ENCODE results near the gene DLL4.
"Not testable (repeated sequence)": the region's sequence is repeated elsewhere in the genome, so short reads cannot be mapped to it uniquely, and the experiment has no call there.

Gene DLL4

DNA sequence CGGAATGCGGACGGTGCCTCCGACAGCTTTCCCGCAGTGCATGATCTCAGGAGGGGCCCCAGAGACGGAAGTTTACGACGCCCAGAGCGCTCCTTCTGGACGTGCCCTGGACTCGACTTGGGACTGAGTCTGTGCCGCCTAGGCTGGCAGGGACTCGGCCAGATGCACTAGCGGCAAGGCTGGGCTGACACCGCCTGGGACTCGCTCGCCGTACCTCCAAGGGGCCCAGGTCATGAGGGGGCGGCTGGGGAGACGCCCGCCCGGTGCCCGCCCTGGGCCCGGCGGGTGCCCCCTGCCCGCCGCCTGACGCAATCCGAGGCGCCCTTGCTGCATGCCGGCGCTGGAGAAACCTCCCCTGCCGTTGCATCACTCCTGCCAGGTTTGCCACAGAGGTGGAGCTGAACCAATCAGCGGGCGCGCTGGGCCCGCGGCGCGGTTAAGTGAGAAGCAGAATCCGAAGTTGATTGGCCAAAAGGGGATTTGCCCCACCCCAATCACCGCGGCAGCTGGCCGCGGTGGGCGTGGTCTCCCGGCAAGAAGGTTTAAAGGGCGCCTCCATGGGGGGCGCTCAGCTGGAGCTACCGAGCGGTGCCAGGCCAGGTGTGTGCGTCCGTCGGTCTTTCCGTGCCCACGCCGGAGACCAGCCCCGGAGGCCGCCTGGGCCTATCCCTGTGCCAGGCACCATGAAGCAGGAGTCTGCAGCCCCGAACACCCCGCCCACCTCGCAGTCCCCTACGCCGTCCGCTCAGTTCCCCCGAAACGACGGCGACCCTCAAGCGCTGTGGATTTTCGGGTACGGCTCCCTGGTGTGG, 24.0 kb downstream of the DLL4 start, which contains the start of gene CHAC1:
TSS of gene CHAC1 (plus strand) at position 571 of the 812 bp plus-strand sequence. CDS start at position 684, 113 bp downstream.
- Histone ChIP-seq H3K36me3 (ENCODE audit: control insufficient read depth, insufficient read depth, low read length) (no peaks in the 10 kb centered on the region), H3K4me1 (ENCODE audit: control insufficient read depth, insufficient read depth, low read length, poor library complexity, severe bottlenecking) (peaks cover 11% of the 10 kb centered on the region), H3K27me3 (replicated peaks; ENCODE audit: control insufficient read depth, insufficient read depth, low read length, poor library complexity, severe bottlenecking) (no peaks in the 10 kb centered on the region), H3K4me3 (ENCODE audit: insufficient read depth, low read depth, low read length, poor library complexity, severe bottlenecking) (peak within 1 kb of the TSS; percentile 86), H3K27ac (ENCODE audit: insufficient read depth, low read length, poor library complexity, severe bottlenecking) (peak within 1 kb of the TSS; percentile 50), H3K9me3 (ENCODE audit: control insufficient read depth, low read length) (no peaks in the 10 kb centered on the region)
- peak; percentile 91 to 94 (median 92) for DNase-seq

DNA sequence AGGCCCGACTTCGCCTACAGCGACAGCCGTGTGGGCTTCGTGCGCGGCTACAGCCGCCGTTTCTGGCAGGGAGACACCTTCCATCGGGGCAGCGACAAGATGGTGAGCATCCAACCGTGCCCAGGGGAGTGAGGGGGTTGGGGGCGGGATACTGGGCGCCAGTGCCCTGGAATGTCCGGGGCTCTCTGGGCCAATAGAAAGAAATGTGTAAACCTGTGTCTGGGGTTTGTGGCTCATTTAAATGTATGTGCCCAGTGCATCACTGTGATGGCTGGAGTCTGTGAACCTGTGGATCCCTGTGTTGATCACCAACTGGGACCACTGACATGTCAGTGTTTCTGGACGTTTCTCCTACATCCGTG, 24.6 kb downstream of the DLL4 start:
- H3K9me3 ChIP-seq (ENCODE audit: control insufficient read depth, low read length): no peaks in the 10 kb centered on the region
- H3K27me3 ChIP-seq (replicated peaks; ENCODE audit: control insufficient read depth, insufficient read depth, low read length, poor library complexity, severe bottlenecking): no peaks in the 10 kb centered on the region
- H3K27ac ChIP-seq (ENCODE audit: insufficient read depth, low read length, poor library complexity, severe bottlenecking): peak overlapping the region; percentile 25
- DNase-seq: no peak
- no peaks in the 10 kb centered on the region for H3K36me3 ChIP-seq (ENCODE audit: control insufficient read depth, insufficient read depth, low read length)
- H3K4me3 ChIP-seq (ENCODE audit: insufficient read depth, low read depth, low read length, poor library complexity, severe bottlenecking): peak overlapping the region; percentile 86
- H3K4me1 ChIP-seq (ENCODE audit: control insufficient read depth, insufficient read depth, low read length, poor library complexity, severe bottlenecking): peaks cover 11% of the 10 kb centered on the region

- H3K9me3 ChIP-seq (ENCODE audit: control insufficient read depth, low read length); H3K27me3 ChIP-seq (replicated peaks; ENCODE audit: control insufficient read depth, insufficient read depth, low read length, poor library complexity, severe bottlenecking); DNase-seq; H3K27ac ChIP-seq (ENCODE audit: insufficient read depth, low read length, poor library complexity, severe bottlenecking); H3K36me3 ChIP-seq (ENCODE audit: control insufficient read depth, insufficient read depth, low read length): not testable (repeated sequence)
- peaks cover 11% of the 10 kb centered on the region for H3K4me1 ChIP-seq (ENCODE audit: control insufficient read depth, insufficient read depth, low read length, poor library complexity, severe bottlenecking)
- peak overlapping the region; percentile 86 for H3K4me3 ChIP-seq (ENCODE audit: insufficient read depth, low read depth, low read length, poor library complexity, severe bottlenecking)
Observed at GRCh38 chr15:40954158-40954848, 25.2 kb downstream of the DLL4 start.

GRCh38 chr15:40955141-40955903, 26.2 kb downstream of the DLL4 start:
- Histone ChIP-seq H3K4me3 (ENCODE audit: insufficient read depth, low read depth, low read length, poor library complexity, severe bottlenecking) (no peak overlapping the region), H3K4me1 (ENCODE audit: control insufficient read depth, insufficient read depth, low read length, poor library complexity, severe bottlenecking) (peaks cover 11% of the 10 kb centered on the region), H3K27ac (ENCODE audit: insufficient read depth, low read length, poor library complexity, severe bottlenecking) (no peak overlapping the region), H3K27me3 (replicated peaks; ENCODE audit: control insufficient read depth, insufficient read depth, low read length, poor library complexity, severe bottlenecking) (no peaks in the 10 kb centered on the region), H3K9me3 (ENCODE audit: control insufficient read depth, low read length) (no peaks in the 10 kb centered on the region), H3K36me3 (ENCODE audit: control insufficient read depth, insufficient read depth, low read length) (no peaks in the 10 kb centered on the region)
- DNase-seq: no peak

GRCh38 chr15:40955930-40956540, 26.9 kb downstream of the DLL4 start:
- Histone ChIP-seq H3K4me3 (ENCODE audit: insufficient read depth, low read depth, low read length, poor library complexity, severe bottlenecking) (no peak overlapping the region), H3K4me1 (ENCODE audit: control insufficient read depth, insufficient read depth, low read length, poor library complexity, severe bottlenecking) (peaks cover 11% of the 10 kb centered on the region)
- DNase-seq: no peak

GRCh38 chr15:40956541-40956982, 27.4 kb downstream of the DLL4 start:
- H3K4me1 ChIP-seq (ENCODE audit: control insufficient read depth, insufficient read depth, low read length, poor library complexity, severe bottlenecking): peaks cover 11% of the 10 kb centered on the region
- no peak for DNase-seq
- H3K27ac ChIP-seq (ENCODE audit: insufficient read depth, low read length, poor library complexity, severe bottlenecking): no peak overlapping the region
- H3K27me3 ChIP-seq (replicated peaks; ENCODE audit: control insufficient read depth, insufficient read depth, low read length, poor library complexity, severe bottlenecking): no peaks in the 10 kb centered on the region
- H3K4me3 ChIP-seq (ENCODE audit: insufficient read depth, low read depth, low read length, poor library complexity, severe bottlenecking): no peak overlapping the region
- H3K9me3 ChIP-seq (ENCODE audit: control insufficient read depth, low read length): no peaks in the 10 kb centered on the region
- H3K36me3 ChIP-seq (ENCODE audit: control insufficient read depth, insufficient read depth, low read length): no peaks in the 10 kb centered on the region

More at GRCh38 chr15:40955930-40956540, 26.9 kb downstream of the DLL4 start:
- H3K27ac ChIP-seq (ENCODE audit: insufficient read depth, low read length, poor library complexity, severe bottlenecking): no peak overlapping the region
- H3K27me3 ChIP-seq (replicated peaks; ENCODE audit: control insufficient read depth, insufficient read depth, low read length, poor library complexity, severe bottlenecking): no peaks in the 10 kb centered on the region
- no peaks in the 10 kb centered on the region for H3K9me3 ChIP-seq (ENCODE audit: control insufficient read depth, low read length)
- no peaks in the 10 kb centered on the region for H3K36me3 ChIP-seq (ENCODE audit: control insufficient read depth, insufficient read depth, low read length)

GRCh38 chr15:40957041-40957555, 28.0 kb downstream of the DLL4 start:
- H3K9me3 ChIP-seq (ENCODE audit: control insufficient read depth, low read length): no peaks in the 10 kb centered on the region
- no peak for DNase-seq
- no peaks in the 10 kb centered on the region for H3K27me3 ChIP-seq (replicated peaks; ENCODE audit: control insufficient read depth, insufficient read depth, low read length, poor library complexity, severe bottlenecking)
- peaks cover 11% of the 10 kb centered on the region for H3K4me1 ChIP-seq (ENCODE audit: control insufficient read depth, insufficient read depth, low read length, poor library complexity, severe bottlenecking)
- no peak overlapping the region for H3K27ac ChIP-seq (ENCODE audit: insufficient read depth, low read length, poor library complexity, severe bottlenecking)
- no peaks in the 10 kb centered on the region for H3K36me3 ChIP-seq (ENCODE audit: control insufficient read depth, insufficient read depth, low read length)
- no peak overlapping the region for H3K4me3 ChIP-seq (ENCODE audit: insufficient read depth, low read depth, low read length, poor library complexity, severe bottlenecking)

GRCh38 chr15:40957581-40958051, 28.5 kb downstream of the DLL4 start:
- Histone ChIP-seq H3K36me3 (ENCODE audit: control insufficient read depth, insufficient read depth, low read length) (no peaks in the 10 kb centered on the region), H3K27me3 (replicated peaks; ENCODE audit: control insufficient read depth, insufficient read depth, low read length, poor library complexity, severe bottlenecking) (no peaks in the 10 kb centered on the region), H3K9me3 (ENCODE audit: control insufficient read depth, low read length) (no peaks in the 10 kb centered on the region), H3K4me1 (ENCODE audit: control insufficient read depth, insufficient read depth, low read length, poor library complexity, severe bottlenecking) (peaks cover 9% of the 10 kb centered on the region), H3K4me3 (ENCODE audit: insufficient read depth, low read depth, low read length, poor library complexity, severe bottlenecking) (no peak overlapping the region), H3K27ac (ENCODE audit: insufficient read depth, low read length, poor library complexity, severe bottlenecking) (no peak overlapping the region)
- no peak for DNase-seq

DNA sequence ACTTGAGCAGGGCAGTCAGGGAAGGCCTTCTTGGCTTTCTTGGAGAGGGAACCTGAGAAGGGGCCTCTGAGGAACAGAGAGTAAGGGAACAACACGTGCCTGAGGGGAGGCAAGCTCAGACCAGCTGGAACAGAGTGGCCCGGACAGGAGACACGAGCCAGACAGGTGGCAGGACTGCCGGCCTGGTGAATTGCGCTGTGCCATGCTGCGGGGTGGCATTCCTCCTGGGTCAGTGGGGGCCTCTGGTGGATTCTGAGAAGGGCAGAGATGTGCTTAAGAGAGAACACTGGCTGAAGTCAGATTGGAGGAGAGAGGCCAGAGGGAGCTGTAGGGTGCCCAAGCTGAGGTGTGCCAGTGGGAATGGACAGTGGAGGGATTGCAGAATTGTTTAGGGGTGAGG, 29.0 kb downstream of the DLL4 start:
- H3K4me1 ChIP-seq (ENCODE audit: control insufficient read depth, insufficient read depth, low read length, poor library complexity, severe bottlenecking): peaks cover 5% of the 10 kb centered on the region
- H3K4me3 ChIP-seq (ENCODE audit: insufficient read depth, low read depth, low read length, poor library complexity, severe bottlenecking): no peak overlapping the region
- no peaks in the 10 kb centered on the region for H3K9me3 ChIP-seq (ENCODE audit: control insufficient read depth, low read length)
- no peak overlapping the region for H3K27ac ChIP-seq (ENCODE audit: insufficient read depth, low read length, poor library complexity, severe bottlenecking)
- DNase-seq: no peak
- no peaks in the 10 kb centered on the region for H3K27me3 ChIP-seq (replicated peaks; ENCODE audit: control insufficient read depth, insufficient read depth, low read length, poor library complexity, severe bottlenecking)
- no peaks in the 10 kb centered on the region for H3K36me3 ChIP-seq (ENCODE audit: control insufficient read depth, insufficient read depth, low read length)

Data from effector memory CD4-positive, alpha-beta T cell (primary cell).